Activated naive CD4-positive, alpha-beta T cell treated with Interleukin-2 at 50 U/mL for 16 hours (primary cell): ENCODE measurements around the gene SHISA6.

ENCODE experiments used
- DNase-seq: peaks from one replicate; pipeline ENCODE4 v3.0.0-alpha.2; 2020

Gene SHISA6

DNA sequence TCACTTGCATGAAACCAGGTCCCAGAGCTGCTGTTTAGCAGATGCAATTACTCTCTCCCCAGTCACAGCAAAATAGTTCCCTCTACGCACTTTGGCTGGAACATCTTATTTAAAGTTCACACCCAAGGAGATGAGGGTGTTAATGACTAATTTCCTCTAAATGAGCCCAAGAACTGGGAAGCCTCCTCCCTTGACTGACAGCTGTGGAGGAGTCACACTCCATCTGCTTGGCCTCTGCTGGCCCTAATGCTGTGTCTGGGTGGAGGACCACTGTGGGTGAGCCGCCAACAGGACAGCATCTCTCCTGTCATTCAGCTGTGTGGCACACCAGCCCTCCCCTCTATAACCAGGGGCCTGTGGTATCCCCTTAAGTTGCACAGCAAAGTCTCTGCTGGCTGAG is 115.4 kb downstream of the SHISA6 start:
- DNase-seq, result no peak

DNA sequence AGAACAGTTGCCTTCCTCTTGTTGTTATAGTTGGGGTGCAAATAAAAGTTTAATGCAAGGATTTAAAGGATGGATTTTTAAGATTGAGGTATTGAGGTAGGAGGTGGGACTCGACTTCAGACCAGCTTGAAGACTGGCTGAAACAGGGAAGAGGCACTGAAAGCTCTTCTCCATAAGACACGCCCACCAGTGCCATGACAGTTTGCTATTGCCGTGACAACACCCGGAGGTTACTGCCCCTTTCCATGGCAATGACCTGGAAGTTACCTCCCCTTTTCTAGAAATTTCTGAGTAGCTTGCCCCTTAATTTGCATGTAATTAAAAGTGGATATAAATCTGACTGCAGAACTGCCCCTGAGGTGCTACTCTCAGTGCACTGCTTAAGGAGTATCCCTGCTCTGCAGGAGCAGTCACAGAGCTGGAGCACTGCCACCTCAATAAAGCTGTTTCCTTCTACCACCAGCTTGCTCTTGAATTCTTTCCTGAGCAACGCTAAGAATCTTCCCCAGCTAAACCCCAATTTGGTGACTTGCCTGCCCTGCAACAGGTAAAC is 122.6 kb downstream of the SHISA6 start:
- DNase-seq, result no peak

DNA sequence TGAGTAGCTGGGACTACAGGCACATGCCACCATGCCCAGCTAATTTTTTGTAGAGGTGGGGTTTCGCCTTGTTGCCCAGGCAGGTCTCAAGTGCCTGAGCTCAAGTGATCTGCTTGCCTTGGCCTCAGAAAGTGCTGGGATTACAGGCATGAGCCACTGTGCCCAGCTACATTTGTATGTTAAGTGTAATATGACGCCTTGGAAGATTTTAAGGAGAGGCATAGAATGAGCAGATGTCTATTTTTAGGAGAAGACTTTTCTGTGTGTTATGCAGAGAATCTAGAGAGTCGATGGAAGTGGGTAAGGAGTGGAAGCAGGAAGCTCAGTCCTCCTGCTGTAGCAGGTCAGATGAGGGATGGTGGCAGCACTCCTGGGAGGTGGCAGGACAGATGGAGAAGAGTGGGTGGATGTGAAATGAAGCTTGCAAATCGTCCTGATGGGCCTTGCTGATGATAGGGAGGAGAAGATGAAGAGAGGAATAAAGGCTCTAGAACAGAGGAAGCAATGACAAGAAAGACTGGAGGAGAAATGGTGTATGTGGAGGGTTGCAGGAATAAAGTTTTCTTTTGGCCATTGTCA is 125.3 kb downstream of the SHISA6 start:
- no peak for DNase-seq

DNA sequence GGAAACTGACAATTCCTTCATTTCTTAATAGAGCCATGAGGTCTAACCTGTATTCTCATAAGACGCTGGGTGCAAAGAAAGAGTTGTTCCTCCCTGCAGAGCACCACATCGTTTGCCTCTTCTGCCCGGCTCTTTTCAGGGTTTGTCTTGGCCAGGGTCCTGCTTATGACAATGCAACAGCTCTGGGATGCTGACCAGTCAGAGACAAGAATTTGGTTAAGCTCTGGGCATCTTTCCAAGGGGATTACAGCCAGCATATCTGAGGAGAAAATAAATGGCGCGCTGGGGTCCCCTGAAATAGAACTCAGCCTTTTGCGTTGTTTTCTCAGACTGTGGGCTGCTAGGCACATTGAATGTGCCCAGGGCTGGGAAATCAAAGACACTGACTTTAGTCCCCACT is 128.6 kb downstream of the SHISA6 start:
- DNase-seq, result no peak

DNA sequence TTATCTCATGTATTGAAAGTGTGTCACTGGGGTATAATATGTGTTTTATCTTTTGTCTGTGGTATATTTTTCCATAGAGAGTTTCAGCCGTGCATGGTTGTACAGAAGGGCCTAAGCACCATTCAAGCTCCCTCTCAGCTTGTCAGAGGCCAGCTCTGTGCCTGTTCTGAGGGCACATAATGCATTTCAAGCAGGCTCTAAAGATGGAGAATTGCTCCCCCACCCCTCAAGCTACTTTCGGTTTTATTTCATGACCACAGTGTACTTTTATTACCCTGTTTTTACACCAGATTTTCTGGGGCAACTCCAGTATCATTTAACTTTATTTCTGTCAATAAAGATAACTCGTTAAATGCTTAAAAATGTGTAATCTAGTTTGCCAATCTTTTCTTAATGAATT is 131.7 kb downstream of the SHISA6 start:
- no peak for DNase-seq

DNA sequence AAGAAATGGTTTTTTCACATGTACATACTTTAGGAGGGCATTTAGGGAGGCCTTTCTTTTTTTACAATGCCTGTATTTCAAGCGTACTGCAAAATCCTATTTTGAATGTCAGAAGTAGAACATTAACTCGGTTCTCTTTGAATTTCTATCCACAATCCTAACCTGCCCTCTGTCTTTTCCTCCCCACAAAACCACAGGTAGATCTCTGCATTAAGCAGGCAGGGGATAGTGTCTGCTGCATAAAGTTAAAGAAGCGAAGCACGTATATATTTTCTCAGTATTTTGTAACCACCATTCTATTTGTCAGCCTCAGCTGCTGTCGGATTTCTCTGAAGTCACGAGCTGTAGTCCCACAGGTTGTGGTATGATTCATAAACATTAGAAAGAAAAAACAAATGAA is 137.5 kb downstream of the SHISA6 start:
- no peak for DNase-seq

DNA sequence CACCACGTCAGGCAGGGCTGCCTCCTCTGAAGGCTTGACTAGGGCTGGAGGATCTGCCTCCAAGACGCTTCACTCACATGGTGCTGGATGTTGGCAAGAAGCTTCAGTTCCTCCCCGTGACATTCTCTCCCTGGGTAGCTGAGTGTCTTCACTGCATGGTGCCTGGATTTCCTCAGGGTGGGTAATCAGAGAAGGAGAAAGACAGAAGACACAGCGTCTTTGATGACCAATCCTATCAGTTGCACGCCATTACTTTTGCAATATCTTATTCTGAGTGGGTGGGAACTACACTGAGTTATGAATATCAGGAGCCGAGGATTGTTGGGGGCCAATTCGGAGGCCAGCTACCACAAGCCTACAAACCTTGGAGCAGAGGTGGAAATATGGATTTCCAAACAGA is 139.7 kb downstream of the SHISA6 start:
- no peak for DNase-seq

DNA sequence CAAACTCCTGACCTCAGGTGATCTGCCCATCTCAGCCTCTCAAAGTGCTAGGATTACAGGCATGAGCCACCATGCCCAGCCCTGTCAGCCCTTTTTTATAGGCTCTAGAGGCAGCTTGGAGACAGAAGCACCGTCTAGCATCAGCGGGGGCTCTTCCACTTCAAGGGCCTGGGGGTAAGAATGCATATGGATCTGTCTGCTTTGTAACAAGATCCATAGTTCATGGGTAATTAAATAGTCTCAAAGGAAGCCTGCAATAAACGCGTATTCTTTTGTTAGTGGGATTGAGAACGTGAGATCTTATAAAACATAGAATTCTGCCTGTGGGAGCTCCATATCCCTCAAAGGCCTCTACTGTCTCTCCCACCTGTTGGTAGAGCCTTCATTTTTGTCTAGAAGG is 142.1 kb downstream of the SHISA6 start:
- no peak for DNase-seq

DNA sequence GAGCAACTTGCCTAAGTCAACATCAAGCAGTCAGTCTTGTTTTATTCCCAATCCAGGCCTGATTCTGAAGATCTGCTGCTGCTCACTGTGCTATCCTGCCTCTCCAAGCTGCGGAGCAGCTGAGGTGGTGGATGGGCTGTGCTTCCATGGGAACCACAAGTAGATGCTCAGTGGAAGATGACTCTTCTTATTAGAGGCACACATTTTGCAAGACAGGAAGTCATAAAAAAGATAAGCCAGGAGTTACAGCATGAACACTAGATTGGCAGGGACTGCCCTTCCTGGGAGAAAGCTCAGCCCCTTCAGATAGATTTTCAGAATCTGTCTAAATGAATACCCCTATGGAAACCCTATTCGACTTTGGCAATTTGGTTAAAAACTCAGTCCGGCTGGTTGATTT is 143.1 kb downstream of the SHISA6 start:
- no peak for DNase-seq

DNA sequence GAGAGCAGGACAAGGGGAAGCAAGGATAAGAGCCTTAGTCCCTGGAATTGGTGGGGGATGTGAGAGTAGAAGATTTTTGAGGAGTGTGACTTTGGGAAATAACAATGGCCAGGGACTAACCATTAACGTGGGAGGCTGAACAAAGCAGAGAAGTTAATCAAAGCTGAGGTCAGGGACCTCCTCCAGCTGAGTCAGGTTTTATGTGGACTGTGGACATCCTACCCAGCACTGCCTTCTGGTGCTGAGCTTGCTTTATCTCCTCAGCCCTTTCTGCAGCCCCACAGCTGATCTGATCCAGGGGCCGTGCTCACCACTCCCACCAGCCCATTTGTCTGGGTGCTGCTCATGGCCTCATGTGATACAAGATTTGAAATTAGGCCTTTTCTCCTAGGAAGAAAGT is 146.6 kb downstream of the SHISA6 start:
- DNase-seq, result no peak

DNA sequence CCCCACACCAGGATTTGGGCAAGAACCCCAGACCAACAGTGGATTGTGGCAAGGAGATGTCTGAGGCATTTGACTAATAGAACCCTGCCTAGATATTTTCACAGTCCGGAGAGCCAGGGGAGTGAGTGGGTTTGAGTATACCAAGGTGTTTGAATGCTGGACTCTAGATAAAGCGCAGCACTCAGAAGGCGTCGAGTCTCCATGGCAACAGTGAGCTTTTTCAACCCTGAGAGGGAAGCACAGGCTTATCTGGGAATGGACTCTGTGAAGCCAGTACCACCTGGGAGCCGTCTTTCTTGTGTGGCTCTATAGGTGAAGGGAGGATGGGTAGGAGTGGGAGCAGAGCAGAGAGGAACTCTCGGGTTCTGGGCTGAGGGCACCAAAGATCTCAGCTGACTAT is 147.0 kb downstream of the SHISA6 start:
- no peak for DNase-seq

DNA sequence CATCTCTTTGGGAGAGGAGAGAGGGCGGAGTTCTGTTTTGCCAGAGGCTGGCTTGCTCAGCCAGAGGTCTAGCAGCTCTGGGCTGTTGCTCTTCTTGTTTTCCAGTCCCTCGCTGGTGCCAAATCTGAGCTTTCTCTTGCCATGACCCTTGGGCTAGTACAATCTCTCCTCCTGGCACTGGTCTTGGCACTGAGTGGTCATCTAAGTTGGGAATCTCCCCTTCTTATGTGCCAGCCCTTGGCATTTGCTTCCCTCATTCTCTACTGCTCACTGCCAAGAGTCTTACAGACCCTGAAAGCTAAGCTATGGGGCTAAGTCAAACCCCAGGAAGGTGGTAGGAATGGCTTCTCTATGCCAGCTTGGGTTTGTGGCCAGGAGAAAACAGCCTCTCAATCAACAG is 148.6 kb downstream of the SHISA6 start:
- DNase-seq, result no peak

DNA sequence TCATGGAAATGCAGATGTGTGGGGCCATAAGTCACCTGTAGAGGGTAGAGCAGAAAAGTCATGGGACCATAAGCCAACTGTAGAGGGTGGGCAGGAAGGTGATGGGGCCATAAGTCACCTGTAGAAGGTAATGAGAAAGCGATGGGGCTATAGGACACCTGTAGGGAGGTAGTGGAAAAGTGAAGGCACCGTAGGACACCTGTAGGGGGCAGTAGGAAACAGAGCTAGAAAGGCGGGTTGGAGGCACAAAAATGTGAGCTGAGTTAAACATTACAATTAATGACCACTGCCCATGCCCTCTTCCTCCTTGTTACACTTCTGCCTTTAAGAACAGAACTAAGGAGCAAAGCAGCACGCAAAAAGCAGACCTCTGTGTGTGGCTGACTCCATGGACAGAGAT is 150.1 kb downstream of the SHISA6 start:
- DNase-seq, result no peak

DNA sequence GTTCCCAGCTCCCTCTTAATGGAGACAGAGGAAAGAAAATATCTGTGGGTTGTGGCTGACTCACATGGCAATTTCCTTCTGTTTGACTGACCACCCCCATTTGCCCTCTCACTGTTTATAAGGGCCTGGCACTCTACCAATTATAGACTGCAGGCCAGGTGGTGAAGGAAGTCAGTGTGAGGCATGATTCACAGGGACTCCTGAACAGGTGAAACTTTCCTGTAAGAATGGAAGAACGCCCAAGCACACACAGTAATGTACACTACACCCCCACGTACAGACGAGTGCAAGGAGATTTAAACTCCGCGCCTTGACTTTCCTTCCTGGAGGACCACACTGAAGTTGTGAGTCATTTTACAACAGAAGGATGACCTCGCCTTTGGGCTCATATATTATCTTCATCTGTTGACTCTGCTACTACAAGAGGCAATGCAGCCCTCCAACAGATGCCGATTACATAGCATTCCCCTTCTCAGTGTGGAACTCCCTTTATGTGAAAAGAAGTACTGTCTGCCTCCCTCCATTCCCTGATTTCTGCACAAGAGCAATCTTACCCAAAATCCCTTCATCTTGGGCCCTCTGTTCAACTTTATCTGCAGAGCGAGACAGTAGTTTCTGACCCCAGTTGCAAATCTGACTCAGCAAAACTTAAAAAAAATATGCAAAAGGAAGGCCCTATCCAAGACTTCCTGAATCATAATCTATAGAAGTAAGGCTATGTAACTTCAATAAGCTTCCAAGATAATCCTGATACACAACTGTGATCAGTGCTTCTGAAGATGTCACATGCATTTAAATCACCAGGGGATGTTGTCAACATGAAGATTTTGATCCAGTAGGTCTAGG is 163.6 kb downstream of the SHISA6 start:
- no peak for DNase-seq

DNA sequence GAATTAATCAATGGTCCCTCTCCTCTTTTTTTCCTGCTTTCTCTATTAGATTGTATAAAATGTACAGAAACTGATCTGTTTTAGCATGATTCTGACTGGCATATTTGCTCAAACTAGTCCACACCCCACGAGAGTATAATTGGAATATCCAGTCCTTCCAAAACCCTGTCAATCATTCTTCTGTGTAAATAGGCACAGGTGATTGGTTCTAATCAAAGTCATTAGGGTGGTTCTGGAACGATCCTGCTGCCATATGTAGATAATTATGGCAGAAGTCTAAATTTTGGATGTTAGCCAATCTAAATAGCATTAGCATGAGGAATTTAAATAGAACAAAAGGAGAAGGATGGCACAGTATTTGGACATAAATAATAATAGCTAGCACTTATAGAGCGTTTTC is 165.7 kb downstream of the SHISA6 start:
- DNase-seq, result no peak

DNA sequence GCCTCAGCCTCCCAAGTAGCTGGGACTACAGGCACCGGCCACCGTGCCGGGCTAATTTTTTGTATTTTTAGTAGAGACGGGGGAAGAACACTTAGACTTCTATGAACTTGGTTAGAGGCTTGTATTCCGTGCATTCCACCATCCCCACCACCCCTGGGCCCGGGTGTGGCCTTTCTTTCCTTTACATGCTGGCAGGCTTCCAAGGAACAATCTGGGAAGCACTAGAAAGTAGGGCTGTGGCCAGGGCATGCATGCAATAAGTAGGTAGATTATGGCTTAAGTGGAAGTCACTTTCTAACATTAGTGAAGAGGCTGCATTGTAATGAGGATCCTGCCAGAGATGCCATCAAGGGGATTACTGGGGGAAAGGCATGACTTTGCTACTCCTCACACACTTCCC is 171.6 kb downstream of the SHISA6 start:
- DNase-seq, result no peak

DNA sequence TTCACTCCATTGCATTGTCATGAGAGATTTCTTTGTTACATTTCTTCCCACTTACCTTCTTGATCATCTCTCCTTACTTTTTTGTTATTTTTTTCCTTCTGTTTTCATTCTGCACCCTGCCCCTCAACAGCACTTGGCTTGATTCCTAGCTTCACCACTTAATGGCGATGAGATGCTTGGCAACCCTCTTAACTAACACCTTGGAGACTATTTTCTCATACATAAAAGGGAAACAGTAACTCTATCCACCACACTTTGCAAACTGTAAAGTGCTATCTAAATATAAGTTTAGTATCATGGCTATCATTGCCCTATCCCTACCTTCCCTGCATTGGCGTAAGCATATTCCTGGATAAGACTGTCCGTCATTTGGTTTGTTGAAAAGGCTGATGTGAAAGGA is 177.3 kb downstream of the SHISA6 start:
- DNase-seq, result no peak

DNA sequence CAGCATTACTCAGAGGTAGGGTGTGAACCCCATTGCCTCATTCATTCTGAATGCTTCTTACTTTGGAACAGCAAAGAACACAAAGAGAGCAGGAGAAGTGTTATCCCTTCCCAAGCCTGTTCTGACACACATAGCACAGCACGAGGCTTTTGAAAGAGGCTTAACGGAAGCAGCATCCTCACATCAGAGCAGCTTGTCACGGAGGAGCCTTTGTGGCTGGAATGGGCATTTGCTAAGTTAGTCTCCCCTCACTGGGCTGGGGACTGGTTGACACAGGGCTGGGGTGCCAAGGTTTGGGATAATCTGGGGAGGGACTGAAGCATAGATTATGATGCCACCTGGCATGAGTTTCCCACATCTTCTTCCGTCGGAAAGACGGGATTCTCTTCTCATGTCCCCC is 189.7 kb downstream of the SHISA6 start:
- DNase-seq, result no peak

DNA sequence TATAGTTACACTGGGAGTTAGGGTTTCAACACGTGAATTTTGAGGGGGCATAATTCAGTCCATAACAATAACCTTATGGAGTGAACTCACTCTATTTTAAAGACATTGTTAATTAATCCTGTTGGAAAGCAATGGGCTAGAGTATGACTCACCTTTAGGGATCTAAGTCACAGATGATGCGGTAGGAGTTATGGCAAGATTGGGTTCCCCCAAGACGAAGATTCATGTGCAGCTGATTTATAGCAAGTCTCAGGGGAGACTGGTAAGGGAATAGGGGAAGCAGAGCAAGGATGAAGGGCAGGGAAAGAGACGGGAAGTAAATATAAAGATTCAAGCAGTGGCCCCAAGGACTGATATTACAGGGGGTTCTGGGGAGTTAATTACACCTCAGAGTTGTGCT is 197.7 kb downstream of the SHISA6 start:
- no peak for DNase-seq

DNA sequence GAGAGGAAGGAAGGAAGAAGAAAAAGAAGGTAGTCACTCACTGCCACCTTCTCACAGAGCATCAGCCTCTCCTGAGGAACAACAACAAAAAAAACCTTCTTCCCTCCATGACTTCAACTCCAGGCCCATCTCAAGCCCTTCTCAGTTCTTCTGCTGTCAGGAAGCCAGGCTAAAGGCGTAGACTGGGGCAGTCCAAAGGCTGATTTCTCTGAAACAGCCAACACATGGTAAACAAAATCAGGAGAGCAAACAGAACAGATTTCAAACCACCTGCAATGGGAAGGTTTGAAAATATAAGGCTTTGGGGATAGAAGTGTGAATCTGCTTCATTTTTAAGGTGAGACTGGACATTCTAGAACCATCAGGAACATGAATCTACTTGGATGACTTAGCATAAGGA is 200.0 kb downstream of the SHISA6 start:
- DNase-seq, result no peak

DNA sequence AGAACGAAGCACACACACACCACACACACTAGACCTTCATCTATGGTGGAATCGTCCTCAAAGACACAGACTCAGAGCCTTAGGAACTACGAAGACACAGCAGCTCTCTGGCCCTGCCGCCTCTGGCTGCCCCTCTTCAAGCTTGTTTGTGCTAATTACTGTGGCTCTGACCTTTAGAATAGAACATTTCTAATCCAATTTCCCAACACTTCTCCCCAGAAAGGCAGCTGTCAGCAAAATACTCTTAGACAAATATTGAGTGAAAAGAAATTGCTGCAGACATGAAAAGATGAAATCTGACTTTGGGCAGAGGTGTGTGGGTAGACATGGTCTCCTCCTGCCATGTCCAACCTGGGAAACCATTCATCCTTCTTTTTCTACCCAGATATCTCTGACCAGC is 205.3 kb downstream of the SHISA6 start:
- no peak for DNase-seq

DNA sequence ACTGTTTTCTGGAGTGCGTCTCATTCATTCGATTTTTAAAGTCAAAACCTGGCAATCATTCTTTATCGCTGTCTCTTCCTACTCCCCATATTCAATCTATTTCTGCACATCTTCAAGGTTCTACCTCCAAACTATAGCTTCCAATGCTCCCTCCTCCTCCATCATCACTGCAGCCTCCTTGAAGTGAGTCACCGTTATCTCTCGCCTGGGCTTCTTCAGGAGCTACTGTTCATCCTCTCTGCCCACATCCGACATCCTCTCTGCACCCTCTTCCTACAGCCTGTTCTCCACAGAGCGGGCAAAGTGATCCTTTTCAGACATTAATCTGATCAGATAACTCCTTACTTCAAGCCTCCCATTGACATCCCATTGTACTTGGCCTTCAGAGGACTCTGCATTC is 213.1 kb downstream of the SHISA6 start:
- no peak for DNase-seq

DNA sequence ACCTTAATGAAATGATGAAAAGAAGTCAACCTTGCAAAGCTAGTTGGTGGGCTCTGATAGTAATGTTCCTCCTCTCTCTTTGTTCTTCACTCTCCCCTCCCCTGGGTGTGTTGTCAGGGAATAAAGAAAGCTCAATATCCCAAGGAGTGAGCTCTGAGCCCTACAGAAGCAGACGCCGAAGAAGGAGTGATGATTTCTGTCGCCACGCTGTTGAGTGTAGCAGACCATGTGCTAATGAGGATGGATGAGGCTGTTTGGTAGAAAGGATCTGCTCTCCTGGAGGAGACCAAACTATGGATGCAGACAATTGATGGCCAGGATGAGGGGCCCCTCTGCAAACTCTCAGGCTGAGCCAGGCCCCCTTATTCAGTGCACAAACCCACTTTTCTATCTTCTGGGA is 217.3 kb downstream of the SHISA6 start:
- no peak for DNase-seq

DNA sequence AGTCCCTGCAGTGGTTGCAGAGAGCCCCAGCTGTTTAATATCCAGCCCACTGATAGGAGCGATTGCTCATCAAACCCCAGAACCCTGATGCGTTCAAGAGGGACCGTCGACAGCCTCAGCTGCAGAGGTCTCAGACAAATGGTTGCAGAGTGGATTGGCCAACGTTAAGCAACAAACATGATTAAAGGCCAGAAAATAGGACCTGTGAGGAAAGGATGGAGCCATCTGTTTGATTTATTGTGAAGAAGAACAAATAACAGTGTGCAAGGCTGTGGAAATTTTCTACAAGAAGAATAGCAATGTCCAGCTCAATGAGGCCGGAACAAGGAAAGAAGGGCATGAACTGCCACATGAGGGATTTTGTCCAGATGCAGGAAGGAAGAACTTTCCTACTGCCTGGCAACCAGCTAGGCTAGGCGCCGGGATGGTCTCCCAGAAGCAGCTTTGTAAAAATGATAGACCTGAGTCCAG is 218.9 kb downstream of the SHISA6 start:
- DNase-seq, result no peak
